C4-2B (cell line): ENCODE measurements around the gene P3H4.

Source experiments
- ZFX ChIP-seq: fragments of 450-650 bp; IDR thresholded peaks from 2 replicates; pipeline ENCODE4 v1.6.1; 2017
- TF ChIP-seq, protein P1 (sequence below): fragments of 450-650 bp; conservative IDR thresholded peaks from 2 replicates; pipeline ENCODE4 v1.5.1; 2017; ENCODE audit warnings: mild to moderate bottlenecking

DNA sequence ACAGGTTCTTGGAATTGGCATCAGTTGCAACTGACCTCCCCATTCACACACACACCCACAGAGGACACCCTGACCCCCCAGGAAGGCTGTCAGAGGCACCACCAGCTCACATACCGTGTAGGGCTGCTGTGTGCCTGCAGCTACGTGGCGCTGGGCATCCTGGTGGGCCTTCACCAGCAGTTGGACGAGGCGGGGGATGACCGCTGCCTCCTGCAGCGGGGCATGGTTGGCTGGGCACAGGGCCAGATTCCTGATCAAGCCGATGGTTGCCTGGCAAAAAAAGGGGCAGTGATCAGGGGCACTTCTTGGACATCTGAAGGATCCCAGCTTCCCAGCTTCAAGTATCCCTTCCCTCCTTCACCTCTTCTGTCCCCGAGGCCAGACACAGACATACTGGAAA lies 53.1 kb downstream of the P3H4 start:
- TF ChIP-seq, protein P1, sequence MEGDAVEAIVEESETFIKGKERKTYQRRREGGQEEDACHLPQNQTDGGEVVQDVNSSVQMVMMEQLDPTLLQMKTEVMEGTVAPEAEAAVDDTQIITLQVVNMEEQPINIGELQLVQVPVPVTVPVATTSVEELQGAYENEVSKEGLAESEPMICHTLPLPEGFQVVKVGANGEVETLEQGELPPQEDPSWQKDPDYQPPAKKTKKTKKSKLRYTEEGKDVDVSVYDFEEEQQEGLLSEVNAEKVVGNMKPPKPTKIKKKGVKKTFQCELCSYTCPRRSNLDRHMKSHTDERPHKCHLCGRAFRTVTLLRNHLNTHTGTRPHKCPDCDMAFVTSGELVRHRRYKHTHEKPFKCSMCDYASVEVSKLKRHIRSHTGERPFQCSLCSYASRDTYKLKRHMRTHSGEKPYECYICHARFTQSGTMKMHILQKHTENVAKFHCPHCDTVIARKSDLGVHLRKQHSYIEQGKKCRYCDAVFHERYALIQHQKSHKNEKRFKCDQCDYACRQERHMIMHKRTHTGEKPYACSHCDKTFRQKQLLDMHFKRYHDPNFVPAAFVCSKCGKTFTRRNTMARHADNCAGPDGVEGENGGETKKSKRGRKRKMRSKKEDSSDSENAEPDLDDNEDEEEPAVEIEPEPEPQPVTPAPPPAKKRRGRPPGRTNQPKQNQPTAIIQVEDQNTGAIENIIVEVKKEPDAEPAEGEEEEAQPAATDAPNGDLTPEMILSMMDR, result no peak
- TF ChIP-seq ZFX, result no peak
